Colon (tissue), 2 donors: ENCODE results near the gene UGGT1.
A peak's percentile ranks its signal among the peaks of the same experiment; 100 is the strongest.

Experiments
- FAIRE-seq: peaks from 2 replicates; lab custom pipeline; 2012; peaks lifted over from hg19 to GRCh38; lab: Jason Lieb, UNC
- donor health status: control.
- donor health status: control.

UGGT1 gene

GRCh38 chr2:128090945-128091725 is at the start of gene UGGT1:
UGGT1 (plus strand) TSS chr2:128091200; CDS start chr2:128091358, 158 bp downstream.
- FAIRE-seq: no peak

- FAIRE-seq: no peak
Measured at GRCh38 chr2:128041561-128041960, 49.4 kb upstream of the UGGT1 start.

GRCh38 chr2:128043041-128043440 is 48.0 kb upstream of the UGGT1 start:
- FAIRE-seq: no peak

- no peak for FAIRE-seq
Measured at GRCh38 chr2:128053331-128053730, 37.7 kb upstream of the UGGT1 start.

GRCh38 chr2:128054104-128054885 is 36.7 kb upstream of the UGGT1 start:
- no peak for FAIRE-seq

GRCh38 chr2:128057334-128057733 is 33.7 kb upstream of the UGGT1 start:
- FAIRE-seq: no peak

- no peak for FAIRE-seq
Measured at GRCh38 chr2:128058114-128058513, 32.9 kb upstream of the UGGT1 start.

GRCh38 chr2:128062571-128062970 is 28.4 kb upstream of the UGGT1 start:
- FAIRE-seq: no peak

GRCh38 chr2:128064353-128064752 is 26.6 kb upstream of the UGGT1 start:
- FAIRE-seq: no peak

GRCh38 chr2:128069769-128070168 is 21.2 kb upstream of the UGGT1 start:
- no peak for FAIRE-seq

GRCh38 chr2:128073278-128073677 is 17.7 kb upstream of the UGGT1 start:
- no peak for FAIRE-seq

GRCh38 chr2:128076461-128077106 is 14.4 kb upstream of the UGGT1 start:
- no peak for FAIRE-seq

- no peak for FAIRE-seq
Measured at GRCh38 chr2:128084757-128085156, 6.2 kb upstream of the UGGT1 start.

GRCh38 chr2:128086244-128086643 is 4.8 kb upstream of the UGGT1 start:
- FAIRE-seq: no peak

GRCh38 chr2:128090575-128090944 is 440 bp upstream of the UGGT1 start:
- no peak for FAIRE-seq

GRCh38 chr2:128091726-128092080 is 703 bp downstream of the UGGT1 start:
- no peak for FAIRE-seq

GRCh38 chr2:128092656-128093055 is 1.7 kb downstream of the UGGT1 start:
- FAIRE-seq: no peak

- FAIRE-seq: no peak
Measured at GRCh38 chr2:128093762-128094161, 2.8 kb downstream of the UGGT1 start.

- no peak for FAIRE-seq
Measured at GRCh38 chr2:128095201-128095600, 4.2 kb downstream of the UGGT1 start.

- peak; percentile 91 for FAIRE-seq
Measured at GRCh38 chr2:128103407-128103806, 12.4 kb downstream of the UGGT1 start.

GRCh38 chr2:128105072-128105471 is 14.1 kb downstream of the UGGT1 start:
- no peak for FAIRE-seq

GRCh38 chr2:128108166-128108565 is 17.2 kb downstream of the UGGT1 start:
- no peak for FAIRE-seq

- FAIRE-seq: no peak
Measured at GRCh38 chr2:128109243-128109642, 18.2 kb downstream of the UGGT1 start.
